Lower lobe of right lung (tissue), 2 donors: ENCODE measurements around the gene PPFIA1. TPM values are rescaled to one million over a fixed set of nuclear protein-coding genes. Genes with fewer than 3 reads are reported as not detected.
A peak's percentile ranks its signal among the peaks of the same experiment; 100 is the strongest.
"Not testable (repeated sequence)": the region's sequence is repeated elsewhere in the genome, so short reads cannot be mapped to it uniquely, and the experiment has no call there.

Source experiments
- ATAC-seq, 2 donors: fragments of 200-7000 bp; cut with Tn5 transposase; one replicate each; pipeline ENCODE4 v1.9.1; 2020 to 2022; ENCODE audit warnings: mild to moderate bottlenecking in 2 of 2, moderate library complexity in 2 of 2
- DNase-seq: peaks from one replicate; pipeline ENCODE4 v3.0.0-alpha.2; 2020
- H3K27ac ChIP-seq: fragments of 200-600 bp; one replicate; pipeline ENCODE4 v1.8.0; 2022
- H3K27me3 ChIP-seq: fragments of 200-600 bp; one replicate; pipeline ENCODE4 v1.8.0; 2022; ENCODE audit warnings: low read depth
- H3K36me3 ChIP-seq: fragments of 200-600 bp; one replicate; pipeline ENCODE4 v1.8.0; 2022; ENCODE audit warnings: mild to moderate bottlenecking
- H3K4me1 ChIP-seq: fragments of 200-600 bp; one replicate; pipeline ENCODE4 v1.8.0; 2022
- H3K4me3 ChIP-seq: fragments of 200-600 bp; one replicate; pipeline ENCODE4 v1.8.0; 2022; ENCODE audit warnings: mild to moderate bottlenecking
- H3K9me3 ChIP-seq: fragments of 200-600 bp; one replicate; pipeline ENCODE4 v1.8.0; 2022
- CTCF ChIP-seq: fragments of 200-600 bp; IDR thresholded peaks from one replicate; pipeline ENCODE4 v1.8.0; 2022; ENCODE audit warnings: antibody characterized with exemption, mild to moderate bottlenecking
- intact Hi-C: fragments of 100-400 bp; cut with DNase I; formaldehyde crosslinking; loops from one replicate; pipeline ENCODE4 v1.11.0; 2022
- total RNA-seq: library from RNA; stranded (reverse); fragmentation: NEBNext Ultra II Directional; extraction: Animal tissue kit (Norgen Biotek cat#: 25700); gene quantifications from one replicate; pipeline ENCODE4 v1.2.1, GENCODE V29; 2021
- donor health status: DM: no; HTN: yes; CAD: no; lungs with severe emphysema.

PPFIA1 gene
- total RNA-seq, 1 donor from 2014 or later, result 81.0 TPM

DNA sequence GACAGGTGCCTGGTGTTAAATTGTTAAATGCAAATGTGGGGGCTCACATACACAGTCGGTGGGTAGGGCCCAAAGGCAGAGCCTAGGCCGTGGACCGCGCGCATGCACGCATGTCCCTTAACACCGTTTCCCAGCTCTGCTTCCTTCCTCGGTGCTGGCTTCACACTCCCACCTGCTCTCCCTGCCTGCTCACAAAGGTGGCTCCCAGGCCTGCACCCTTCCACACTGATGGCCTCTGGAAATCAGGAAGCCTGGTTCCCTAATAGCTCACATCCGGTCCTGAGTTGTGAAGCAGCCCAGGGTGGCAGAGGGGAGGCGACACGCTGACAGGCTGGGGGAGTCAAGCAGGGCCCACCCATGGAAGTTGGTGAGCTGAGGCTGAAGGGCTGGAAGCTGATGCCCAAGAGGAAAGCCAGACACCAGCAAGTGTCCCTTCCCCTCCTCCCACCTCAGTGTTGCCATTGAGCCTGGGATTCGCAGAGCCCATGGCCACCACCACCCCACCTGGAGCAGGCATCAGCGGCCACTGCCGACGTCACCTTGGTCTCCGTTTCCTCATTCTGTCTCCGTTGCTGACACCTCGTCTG, 114.2 kb downstream of the PPFIA1 start:
- H3K36me3 ChIP-seq, result peaks cover 46% of the 10 kb centered on the region
- H3K9me3 ChIP-seq, result no peaks in the 10 kb centered on the region
- TF ChIP-seq CTCF, result no peak
- no peaks in the 10 kb centered on the region for H3K27me3 ChIP-seq
- H3K4me1 ChIP-seq, result peaks cover 7% of the 10 kb centered on the region
- no peak overlapping the region for H3K4me3 ChIP-seq
- intact Hi-C loops, result no loop called here
- DNase-seq (no peak), ATAC-seq (no peak)
- H3K27ac ChIP-seq, result no peak overlapping the region

DNA sequence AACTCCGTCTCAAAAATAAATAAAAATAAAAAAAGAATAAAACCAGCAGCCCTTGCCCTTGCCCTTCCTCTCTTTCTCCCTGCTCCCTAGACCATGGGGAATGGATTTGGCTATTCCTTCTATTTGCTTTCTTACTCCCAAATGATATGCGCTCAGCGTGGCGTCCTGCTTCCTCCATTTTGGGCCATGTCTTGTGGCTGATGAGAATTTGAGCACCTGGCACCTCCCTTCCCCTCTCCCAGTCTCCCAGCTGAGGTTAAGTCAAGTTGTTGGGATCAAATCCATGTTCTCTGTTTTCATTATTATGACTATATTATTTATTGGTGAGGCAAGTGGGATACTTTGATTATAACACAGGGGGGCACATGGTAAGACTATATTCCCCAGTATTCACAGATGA, 117.1 kb downstream of the PPFIA1 start:
- Histone ChIP-seq H3K27ac (no peak overlapping the region), H3K36me3 (peaks cover 28% of the 10 kb centered on the region), H3K9me3 (no peaks in the 10 kb centered on the region), H3K4me1 (peaks cover 7% of the 10 kb centered on the region), H3K27me3 (no peaks in the 10 kb centered on the region), H3K4me3 (no peak overlapping the region)
- intact Hi-C loops, result no loop called here
- TF ChIP-seq CTCF, result no peak
- DNase-seq (no peak), ATAC-seq (no peak)

DNA sequence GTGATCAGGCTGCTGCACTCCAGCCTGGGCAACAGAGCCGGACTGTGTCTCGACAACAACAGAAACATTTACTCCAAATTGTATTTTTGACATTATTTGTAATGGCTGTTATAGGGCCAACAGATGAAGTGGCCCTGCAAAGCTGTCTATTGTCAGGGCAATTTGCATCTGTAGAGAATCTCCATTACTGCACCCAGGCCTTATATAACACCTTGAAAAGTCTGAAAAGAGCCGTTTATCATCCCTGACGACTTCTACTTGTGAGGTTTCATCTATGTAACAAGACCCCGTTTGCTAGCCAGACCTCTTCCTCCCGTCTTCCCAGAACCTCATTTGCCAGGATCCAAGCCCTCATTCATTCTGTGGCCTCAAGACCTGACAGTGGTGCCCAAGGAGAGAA, 118.7 kb downstream of the PPFIA1 start:
- Histone ChIP-seq H3K4me3 (no peak overlapping the region), H3K36me3 (peaks cover 12% of the 10 kb centered on the region), H3K4me1 (peaks cover 3% of the 10 kb centered on the region), H3K27me3 (no peaks in the 10 kb centered on the region), H3K27ac (no peak overlapping the region), H3K9me3 (no peaks in the 10 kb centered on the region)
- intact Hi-C loops, result no loop called here
- no peak for TF ChIP-seq CTCF
- ATAC-seq, result no peak
- DNase-seq, result no peak

DNA sequence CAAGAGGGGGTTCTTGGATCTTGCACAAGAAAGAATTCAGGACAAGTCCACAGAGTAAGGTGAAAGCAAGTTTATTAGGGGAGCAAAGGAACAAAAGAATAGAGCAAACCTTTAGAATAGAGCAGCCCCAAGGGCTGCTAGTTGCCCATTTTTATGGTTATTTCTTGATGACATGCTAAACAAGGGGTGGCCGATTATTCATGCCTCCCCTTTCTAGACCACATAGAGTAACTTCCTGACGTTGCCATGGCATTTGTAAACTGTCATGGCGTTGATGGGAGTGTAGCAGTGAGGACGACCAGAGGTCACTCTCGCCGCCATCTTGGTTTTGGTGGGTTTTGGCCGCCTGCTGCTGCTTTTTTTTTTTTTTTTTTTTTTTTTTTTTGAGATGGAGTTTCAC, 120.4 kb downstream of the PPFIA1 start:
- H3K27ac ChIP-seq, DNase-seq, H3K27me3 ChIP-seq, H3K4me3 ChIP-seq, H3K4me1 ChIP-seq, H3K9me3 ChIP-seq, ATAC-seq, intact Hi-C loops, H3K36me3 ChIP-seq: not testable (repeated sequence)

DNA sequence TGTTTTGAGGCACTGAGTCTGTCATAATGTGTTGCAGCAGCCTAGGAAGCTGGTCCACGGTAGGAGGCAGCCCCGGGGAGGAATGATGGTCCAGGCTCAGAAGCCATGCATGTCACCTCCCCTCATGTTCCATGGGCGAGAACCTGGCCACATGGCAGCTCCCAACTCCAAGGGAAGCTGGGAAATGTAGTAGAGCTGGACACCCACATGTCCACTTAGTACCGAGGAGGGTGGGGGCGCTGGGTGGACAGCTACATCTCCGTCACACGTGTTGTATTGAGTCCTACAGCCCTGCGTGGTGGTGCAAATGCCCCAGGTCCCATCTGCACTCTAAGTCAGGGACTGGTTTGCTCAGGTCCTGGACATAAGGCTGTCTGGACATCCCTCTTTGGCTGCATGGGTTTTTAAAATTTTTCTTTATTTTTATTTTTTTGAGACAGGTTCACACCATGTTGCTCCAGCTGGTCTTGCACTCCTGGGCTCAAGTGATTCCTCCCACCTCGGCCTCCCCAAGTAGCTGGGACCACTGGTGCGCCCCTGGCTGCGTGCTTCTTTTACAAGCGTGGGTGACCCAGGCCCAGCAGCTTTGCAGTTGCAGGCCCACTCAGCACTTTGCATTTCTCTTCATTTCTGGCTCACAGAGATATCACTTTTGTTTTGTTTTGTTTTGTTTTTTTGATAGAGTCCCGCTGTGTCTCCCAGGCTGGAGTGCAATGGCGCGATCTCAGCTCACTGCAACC, 123.9 kb downstream of the PPFIA1 start:
- Histone ChIP-seq H3K27me3 (peaks cover 12% of the 10 kb centered on the region), H3K27ac (no peak overlapping the region), H3K9me3 (no peaks in the 10 kb centered on the region), H3K36me3 (no peaks in the 10 kb centered on the region), H3K4me3 (no peak overlapping the region), H3K4me1 (peaks cover 18% of the 10 kb centered on the region)
- no peak for DNase-seq
- intact Hi-C loops, result no loop called here
- TF ChIP-seq CTCF, result no peak
- ATAC-seq, result no peak

DNA sequence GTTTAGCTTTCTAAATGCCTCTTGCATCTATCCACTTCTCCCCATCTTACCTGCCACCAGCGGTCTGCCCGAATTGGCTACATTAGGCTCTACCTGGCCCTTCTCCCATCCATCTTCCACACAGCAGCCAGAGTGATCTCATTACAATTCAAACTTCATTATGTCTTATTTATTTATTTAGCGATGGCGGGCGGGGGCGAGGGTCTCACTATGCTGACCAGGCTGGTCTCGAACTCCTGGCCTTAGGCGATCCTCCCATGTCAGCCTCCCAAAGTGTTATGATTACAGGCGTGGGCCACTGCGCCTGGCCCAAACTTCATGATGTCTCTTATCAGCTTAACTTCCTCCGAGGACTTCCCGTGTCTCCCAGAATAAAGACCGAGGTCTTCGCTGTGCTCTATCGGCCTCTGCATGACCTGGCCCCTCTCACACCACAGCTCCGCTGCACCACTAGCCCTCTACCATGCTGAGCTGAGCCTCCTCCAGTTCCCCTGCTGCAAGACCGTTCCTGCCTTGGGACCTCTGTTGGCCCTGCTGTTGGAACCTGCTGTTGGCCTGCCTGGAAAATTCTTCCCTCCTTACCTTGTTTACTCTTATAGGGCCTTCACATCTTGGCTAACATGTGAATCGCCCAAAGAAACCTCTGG, 127.0 kb downstream of the PPFIA1 start:
- intact Hi-C loops, result no loop called here

More for the DNA sequence above, 127.0 kb downstream of the PPFIA1 start:
- H3K27ac ChIP-seq, result peak overlapping the region; percentile 84
- no peaks in the 10 kb centered on the region for H3K36me3 ChIP-seq
- ATAC-seq, result peak; percentile 1 to 2
- H3K9me3 ChIP-seq, result no peaks in the 10 kb centered on the region
- peak overlapping the region; percentile 88 for H3K4me3 ChIP-seq
- TF ChIP-seq CTCF, result no peak
- peaks cover 15% of the 10 kb centered on the region for H3K27me3 ChIP-seq
- DNase-seq, result no peak
- peaks cover 36% of the 10 kb centered on the region for H3K4me1 ChIP-seq
